ENCODE results near the gene PEX14.

DNA sequence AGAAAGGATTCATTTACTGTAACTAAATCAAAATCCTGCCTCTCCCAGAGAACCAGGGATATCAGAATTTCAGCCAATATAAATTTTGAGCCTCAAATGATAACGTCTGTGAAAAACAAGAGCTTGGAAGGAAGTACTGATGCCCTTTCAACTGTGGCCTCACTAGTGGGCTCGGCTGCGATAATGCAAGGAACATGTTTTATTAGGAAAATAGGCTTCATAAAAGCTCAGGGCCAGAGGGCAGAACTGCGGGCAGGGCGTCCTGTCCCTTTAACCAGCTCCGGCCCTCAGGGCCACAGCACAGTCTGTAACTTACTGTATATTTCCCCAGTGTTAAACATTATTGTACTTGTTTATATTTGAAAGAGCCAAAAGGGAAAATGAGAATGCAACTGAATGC lies 122.0 kb downstream of the PEX14 start:
- TF ChIP-seq, protein P1, sequence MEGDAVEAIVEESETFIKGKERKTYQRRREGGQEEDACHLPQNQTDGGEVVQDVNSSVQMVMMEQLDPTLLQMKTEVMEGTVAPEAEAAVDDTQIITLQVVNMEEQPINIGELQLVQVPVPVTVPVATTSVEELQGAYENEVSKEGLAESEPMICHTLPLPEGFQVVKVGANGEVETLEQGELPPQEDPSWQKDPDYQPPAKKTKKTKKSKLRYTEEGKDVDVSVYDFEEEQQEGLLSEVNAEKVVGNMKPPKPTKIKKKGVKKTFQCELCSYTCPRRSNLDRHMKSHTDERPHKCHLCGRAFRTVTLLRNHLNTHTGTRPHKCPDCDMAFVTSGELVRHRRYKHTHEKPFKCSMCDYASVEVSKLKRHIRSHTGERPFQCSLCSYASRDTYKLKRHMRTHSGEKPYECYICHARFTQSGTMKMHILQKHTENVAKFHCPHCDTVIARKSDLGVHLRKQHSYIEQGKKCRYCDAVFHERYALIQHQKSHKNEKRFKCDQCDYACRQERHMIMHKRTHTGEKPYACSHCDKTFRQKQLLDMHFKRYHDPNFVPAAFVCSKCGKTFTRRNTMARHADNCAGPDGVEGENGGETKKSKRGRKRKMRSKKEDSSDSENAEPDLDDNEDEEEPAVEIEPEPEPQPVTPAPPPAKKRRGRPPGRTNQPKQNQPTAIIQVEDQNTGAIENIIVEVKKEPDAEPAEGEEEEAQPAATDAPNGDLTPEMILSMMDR (IDR thresholded peaks at IDR 0.05; ENCODE audit: extremely low read depth in 1 of 2, insufficient read depth in 1 of 2, low read depth in 1 of 2, low read length in 2 of 2) = no peak
- TF ChIP-seq POLR2A (IDR thresholded peaks at IDR 0.05; ENCODE audit: low read depth, low read length) (no peak), EZH2 (IDR thresholded peaks at IDR 0.05; ENCODE audit: borderline replicate concordance, low read depth, low read length, severe bottlenecking) (no peak), JUN (IDR thresholded peaks at IDR 0.05; ENCODE audit: borderline replicate concordance, insufficient read depth, insufficient read length, low read depth) (no peak)

Data from endothelial cell of umbilical vein (primary cell).